HG03571 (cell line): ENCODE results near the gene ADAM11.

Experiments
- ATAC-seq: cut with Tn5 transposase; IDR thresholded peaks from one replicate; pipeline ENCODE4 v1.9.1; 2021; ENCODE audit not compliant: unreplicated experiment

Gene ADAM11

GRCh38 chr17:44829523-44830358 lies 71.0 kb downstream of the ADAM11 start, which contains the start of gene GJC1:
TSS of gene GJC1 (minus strand) at chr17:44830287. CDS start at chr17:44805817, 24,470 bp downstream.
- ATAC-seq: no peak

DNA sequence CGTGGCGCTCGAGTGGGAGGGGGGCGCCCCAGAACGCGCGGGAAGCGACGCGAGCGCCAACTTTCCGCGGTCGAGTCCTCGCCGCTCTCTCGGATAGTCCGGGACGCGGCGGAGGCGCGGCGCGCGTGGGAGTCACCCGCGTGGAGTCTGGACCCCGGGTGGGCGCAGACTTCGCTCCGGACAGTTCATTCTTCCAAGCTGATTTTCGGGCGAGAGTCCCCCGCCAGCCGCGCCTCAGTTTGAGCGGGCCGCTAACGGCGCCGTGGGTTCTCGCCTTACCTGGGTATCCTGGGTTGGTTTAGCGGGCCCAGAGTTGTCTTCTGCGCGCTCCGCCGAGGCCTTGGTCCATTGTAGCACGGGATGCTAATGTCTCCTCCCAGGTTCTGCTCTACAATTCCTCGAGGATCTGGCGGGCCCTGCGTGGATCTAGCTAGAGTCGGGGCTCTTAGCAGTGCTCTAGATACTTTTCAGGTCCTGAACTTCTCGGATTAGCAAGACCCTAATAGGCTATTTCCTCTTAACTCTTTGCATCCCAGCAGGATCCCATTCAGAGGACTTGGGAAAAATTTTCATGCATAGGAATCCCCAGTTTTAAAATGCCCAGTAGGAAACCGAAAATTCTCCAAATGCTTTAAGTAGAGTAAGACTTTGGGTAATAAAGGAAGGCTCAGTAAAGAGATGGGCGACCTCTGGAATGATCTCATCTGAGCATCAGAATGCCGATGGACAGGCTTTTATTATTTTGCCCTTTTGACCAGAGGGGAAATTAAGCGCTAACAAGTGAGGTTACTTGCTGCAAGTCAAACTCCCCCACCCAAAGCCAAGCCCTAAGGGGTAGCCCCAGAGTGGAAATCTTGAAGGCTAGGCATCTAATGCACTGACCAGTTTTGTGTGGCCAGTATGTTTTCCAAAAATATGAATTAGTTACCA lies 71.8 kb downstream of the ADAM11 start:
- ATAC-seq: no peak

- no peak for ATAC-seq
These were observed 72.6 kb downstream of the ADAM11 start for GRCh38 chr17:44831371-44831770.
